SKM-1 (cell line): ENCODE data around the gene KMT2A.
A peak's percentile ranks its signal among the peaks of the same experiment; 100 is the strongest.
"Not testable (repeated sequence)": the region's sequence is repeated elsewhere in the genome, so short reads cannot be mapped to it uniquely, and the experiment has no call there.

Experiments
- DNase-seq: peaks from one replicate; lab custom pipeline; 2025; ENCODE audit not compliant: unreplicated experiment; lab: John Stamatoyannopoulos, UW

The KMT2A gene

DNA sequence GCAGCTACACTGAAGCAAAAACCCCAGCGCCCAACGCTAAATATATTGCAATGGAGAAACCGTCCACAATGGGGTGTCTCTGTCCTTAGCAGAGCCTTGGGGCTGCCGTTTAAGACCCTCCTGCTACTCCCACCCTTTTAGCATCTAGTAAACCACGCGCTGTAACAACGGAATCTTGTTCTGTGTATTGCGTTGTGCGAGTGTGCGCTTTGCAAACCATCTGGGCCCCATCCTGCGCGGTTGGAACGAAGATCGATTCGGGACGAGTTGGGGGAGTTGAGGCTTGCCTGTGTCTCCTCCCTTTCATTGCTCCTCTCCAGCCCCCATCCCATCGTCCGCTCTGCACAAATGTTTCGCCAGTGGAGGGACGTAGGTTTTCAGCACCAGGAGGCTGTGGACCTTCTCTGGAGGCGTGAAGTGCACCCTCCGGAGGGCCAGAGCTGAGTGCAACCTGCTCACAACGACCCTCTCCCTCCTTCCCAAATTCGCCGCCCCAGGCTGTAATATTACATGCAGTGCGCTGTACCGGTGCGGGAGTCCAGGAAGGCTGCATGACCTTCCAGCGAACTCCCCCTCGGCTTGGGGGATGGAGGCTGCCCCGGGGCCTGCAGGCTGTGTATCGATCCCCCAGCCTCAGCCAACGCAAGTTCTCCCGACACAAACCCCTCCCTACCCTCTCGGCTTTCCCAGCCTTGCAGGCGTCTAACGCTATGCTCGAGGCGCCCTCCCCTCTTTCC is 1.6 kb upstream of the KMT2A start:
- no peak for DNase-seq

DNA sequence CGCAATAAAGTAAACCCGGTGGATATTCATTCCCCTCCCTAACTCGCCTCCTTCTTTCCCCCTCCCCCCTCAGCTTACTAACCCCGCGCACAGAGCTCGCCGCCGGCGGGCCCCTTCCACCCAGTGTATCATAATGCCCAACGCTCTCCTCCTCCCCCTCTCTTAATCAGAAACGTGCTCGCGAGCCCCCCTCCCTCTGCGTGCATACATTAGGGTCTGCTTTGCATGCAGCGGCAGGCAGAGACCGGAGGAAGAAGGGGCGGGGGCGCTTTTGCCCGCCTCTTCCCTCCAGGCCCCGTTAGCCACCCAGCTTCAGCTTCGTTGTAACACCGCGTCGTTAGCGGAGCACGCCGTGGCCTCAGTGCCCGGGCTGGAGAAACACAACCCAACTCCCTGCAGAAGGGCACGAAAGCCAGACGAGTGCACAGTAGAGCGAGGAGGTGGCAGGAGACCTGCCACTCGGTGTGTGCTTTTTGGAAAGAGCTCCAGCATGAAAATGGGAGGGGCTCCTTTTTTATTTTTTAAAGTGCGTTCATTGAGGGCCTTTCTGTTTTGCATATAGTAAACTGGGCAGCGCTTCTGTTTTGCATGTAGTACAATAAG is 901 bp upstream of the KMT2A start:
- peak; percentile 70 for DNase-seq

DNA sequence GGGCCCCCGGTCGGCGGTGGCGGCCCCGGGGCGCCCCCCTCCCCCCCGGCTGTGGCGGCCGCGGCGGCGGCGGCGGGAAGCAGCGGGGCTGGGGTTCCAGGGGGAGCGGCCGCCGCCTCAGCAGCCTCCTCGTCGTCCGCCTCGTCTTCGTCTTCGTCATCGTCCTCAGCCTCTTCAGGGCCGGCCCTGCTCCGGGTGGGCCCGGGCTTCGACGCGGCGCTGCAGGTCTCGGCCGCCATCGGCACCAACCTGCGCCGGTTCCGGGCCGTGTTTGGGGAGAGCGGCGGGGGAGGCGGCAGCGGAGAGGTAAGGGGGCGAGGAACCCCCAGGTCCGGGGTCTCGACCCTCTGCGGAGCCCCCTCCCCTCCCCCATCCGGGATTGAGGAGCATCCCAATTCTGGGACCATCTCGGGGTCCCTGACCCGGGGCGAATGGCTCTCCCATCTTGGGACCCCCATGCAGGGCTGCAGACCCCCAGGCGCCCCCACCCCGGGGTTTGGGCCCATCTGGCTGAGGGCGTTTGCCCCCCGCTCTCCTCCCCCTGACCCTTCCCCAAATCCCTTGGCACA is 431 bp downstream of the KMT2A start:
- DNase-seq = no peak

DNA sequence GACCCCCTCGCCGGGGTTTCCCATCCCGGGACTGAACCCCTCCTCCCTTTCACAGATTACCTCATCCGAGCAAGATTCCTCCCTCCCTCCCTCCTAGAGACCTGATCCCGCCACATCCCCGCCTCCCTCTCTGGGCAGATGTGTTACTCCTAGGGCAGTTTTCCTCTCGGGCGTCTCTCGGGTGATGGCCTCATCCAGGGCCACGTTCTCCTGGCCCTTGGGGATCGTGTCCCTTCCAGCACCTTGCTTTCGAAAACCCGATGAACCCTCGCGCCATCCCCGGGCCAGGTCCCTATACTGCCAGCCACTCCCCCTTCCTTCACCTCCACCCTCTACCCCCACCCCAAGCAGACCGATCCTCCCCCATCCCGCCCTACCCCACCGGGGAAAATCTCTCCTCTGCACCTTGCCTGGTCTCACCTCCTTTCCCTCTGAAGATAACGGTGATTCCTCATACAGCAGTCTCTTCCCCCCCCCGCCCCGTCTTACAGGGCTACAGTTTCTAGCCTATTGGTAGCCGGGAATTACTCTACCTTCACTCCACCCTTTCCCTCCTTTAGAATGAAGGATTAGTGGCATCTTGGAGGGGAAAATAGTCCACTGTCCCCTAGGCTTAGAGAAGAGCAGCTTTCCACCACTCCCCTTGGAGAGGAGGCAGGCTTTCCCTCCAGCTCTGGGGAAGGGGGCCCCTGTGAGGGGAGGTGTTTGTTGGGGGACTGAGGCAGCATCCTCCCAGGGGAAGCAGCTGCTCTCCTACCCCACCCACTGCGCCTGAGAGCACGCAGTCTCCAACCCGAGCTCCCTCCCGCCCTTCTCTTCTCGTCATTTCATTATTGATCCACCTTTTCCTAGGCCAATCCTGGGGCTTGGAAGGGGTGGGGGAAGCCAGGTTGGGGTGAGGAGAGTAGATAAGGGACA is 1.2 kb downstream of the KMT2A start:
- DNase-seq = no peak

DNA sequence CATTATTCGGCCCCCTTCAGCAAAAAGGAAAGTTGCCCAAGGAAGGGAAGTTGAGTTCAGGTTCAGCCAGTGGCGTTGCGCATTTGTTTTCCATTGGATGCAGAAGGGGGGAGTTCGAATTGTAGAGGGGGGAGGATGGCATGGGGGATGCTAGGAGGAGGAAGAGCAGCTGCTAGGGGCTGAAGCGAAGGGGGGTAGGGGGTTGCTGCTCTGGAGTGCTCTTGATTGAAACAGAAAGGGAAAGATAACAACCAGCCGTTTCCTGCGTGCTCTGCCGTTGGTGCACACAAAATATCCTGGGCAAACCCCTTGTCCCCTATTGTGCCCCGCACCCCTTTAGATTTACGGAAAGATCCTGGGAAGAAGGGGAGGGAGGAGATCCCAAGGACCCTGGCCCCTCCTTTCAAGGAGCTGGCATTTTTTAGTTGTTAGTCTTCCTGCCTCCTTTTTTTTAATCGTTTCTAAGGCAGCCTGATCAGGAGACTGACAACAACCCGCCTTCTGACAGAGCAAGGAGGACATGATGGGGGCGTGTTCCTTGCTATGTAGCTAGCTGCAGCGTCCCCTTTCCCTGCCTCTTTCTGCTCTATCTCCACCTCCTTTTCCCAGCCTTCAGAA is 2.1 kb downstream of the KMT2A start:
- no peak for DNase-seq

DNA sequence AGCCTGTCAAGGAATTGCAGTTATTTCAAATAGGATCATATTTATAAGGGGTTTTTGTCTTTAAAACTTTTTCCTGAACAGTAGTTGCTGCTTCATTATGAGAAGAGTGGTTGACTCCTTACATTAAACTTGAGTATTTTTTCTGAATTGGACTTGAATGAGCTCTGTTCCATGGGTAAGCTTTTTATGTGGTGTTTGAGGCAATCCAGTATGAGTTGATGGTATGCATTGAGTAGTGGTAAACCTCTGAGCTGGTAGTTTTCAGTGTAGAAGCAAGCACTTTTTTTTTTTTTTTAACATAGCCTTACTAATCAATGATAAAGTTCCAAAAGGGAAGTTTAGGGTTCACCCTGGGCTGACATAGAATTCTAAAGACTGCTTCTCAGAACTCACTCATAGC is 3.4 kb downstream of the KMT2A start:
- DNase-seq = no peak

DNA sequence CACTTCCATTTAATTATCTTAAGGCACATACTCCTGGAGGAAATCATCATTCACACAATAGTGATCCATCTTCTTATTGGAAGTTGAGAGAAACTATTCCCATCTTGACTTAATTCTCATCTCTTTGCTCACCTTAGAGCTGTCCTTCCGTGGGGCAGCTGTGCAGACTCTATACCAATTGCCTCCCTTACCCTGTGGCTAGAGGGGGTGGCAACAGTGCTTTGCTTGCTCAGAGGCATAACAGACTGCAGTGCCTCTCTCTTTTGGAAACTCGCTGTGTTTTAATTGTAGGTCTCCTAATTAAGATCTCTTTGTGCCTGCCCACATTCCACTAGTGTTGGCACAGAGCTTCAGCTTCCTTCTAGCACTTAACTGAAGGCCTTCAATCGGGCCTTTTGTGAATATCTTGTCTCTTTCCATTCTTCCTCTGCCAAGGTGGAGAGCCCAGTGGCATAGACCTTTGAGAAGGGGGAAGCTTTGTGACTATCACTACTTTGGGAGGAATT is 5.5 kb downstream of the KMT2A start:
- no peak for DNase-seq

DNA sequence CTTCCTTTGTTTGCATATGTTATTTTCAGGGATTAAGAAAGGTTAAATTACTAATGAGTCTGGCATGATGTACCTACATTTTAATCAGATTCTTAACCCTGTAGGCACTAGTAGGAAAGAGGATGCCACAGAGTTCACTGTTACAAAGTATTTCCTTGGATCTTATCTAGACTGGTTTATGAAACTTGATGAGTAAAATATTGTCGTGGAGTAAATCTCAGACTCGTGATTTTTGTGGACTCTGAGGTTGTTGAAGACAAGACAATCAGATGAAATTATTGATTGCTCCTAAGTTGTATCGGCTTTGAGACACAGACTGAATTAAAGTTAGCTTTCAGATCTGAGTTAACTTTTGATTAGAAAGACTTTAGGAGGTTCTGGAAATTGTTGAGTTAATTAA is 6.0 kb downstream of the KMT2A start:
- no peak for DNase-seq

DNA sequence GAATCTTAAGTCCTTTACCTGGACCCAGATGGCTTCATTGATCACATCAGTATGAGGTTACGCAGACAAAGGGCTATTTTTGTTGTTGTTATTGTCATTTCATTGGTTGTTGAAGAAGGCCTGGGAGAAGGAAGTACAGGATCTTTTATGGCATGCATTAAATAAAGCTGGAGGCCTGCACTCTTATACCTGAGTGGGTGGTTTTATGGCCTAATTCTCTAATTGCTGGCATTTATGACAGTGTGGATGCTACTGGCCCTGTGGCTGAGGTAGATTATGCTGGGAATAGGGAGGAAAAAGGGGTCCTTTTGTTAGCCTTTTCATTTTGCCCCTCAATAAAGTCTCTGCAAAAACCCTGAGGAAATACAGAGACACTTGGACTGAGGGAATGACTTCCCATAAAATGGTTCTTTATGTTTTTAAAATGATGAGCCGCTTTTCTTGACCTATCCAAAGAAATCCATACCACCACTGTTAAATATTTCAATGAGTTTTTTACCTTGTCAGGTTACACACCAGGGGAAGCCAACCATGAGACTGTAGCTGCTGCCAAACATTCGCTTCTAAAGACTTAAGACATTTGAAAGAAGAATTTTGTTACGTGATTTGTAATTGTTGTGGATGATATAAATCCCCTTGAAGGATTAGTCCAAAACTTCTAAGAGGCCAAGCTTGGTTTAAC is 6.8 kb downstream of the KMT2A start:
- no peak for DNase-seq

DNA sequence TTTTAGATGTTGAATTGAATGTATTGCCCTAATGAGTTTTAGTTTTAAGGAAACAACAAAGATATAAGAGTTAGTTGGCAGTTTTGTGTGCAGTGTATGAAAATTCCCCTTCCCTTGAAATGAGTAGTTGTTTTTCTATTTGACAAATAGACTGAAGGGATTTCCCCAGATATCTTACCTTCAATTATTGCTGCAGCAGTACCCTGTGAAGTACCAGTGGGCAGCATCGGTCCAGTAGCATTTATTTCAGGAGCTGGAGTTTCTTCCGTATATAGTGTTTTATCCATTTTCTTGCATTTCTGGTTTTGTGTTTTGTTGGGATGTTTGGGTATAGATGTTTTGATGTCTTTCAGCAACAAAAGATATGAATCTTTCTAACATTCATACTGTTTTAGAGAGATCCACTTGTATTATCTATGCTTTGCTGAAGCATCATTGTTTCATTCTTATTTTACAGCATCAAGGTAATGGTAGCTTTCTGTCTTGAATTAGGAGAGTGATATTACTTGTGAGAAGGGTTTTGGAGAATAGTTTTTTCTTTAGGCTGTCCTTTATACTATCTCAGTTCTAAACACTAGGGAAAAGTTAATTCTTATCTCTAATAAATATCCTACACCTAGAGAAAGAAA is 7.4 kb downstream of the KMT2A start:
- DNase-seq = no peak

DNA sequence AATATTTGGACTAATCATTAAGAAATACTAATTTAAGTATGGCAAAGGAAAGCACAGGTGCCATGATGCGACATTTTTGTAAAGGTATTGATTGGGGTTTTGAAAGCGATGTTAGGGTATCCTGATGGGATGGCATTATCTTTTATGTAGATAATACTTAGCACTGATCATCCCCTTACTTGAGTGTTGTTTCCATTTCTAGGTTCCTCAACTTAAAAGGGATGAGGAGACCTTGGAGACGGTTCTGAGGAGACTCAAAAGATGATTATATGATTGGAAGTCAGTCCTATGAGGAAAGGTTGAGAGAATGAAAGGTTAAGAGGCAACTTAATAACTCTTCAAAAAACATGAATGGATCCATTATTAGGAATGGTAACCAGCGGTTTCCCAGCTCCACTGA is 11.1 kb downstream of the KMT2A start:
- DNase-seq = no peak

DNA sequence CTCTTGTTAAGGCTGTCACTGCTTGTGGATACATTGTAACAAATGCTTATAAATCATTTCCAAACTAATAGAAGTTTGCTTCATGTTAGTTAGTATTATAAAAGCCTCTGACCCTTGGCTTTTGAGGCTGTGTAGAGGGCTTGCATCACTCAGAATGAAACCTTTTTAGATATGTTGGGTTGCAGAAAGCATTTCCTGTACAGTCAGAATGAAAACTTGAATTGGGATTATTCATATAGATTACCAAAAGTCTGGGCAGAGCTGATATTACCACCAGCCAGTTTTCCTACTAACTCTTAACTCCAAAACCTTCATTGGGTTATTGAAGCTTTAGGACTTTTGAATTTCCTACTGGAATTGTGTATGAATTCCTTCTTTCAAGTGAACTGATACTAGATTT is 12.0 kb downstream of the KMT2A start:
- no peak for DNase-seq

DNA sequence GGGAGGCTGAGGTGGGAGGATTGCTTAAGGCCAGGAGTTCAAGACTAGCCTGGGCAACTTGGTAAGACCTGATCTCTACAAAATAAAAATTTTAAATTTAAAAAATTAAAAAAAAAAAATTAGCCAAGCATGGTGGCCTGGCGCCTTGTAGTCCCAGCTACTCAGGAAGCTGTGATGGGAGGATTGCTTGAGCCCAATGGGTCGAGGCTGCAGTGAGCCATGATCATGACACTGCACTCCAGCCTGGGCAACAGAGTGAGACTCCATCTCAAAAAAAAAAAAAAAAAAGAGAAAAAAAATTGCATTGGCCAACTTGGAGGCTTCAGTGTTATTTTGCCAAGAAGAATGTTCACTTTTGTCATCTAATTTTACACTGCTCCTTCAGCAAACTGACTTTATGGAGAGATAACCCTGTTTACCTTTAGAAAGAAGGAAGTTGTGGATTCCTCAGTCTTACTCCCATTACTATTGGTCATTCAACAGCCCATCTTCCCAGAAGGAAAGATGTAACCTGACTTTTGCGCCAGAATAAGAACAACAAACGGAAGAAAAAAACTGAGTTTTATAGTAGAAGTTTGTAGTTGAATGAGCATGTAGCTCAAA is 13.1 kb downstream of the KMT2A start:
- DNase-seq = no peak

DNA sequence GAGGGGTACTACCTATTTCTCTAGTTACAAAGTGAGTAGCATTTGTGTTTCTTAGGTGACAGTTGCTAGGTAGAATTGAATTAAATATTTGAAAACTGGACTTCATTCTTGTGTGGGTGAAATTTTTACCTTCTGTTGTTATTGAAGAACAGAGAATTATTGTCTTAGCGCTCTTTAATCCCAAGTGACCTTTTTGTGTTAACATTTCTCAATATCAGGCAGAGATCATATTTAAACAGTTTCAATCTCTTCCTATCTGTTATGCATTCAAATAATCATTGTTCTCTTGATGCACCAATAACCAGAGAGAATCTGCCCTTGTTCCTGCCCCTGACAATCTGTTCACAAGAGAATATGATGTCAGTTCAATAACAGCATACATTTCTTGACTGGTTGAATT is 14.2 kb downstream of the KMT2A start:
- no peak for DNase-seq

DNA sequence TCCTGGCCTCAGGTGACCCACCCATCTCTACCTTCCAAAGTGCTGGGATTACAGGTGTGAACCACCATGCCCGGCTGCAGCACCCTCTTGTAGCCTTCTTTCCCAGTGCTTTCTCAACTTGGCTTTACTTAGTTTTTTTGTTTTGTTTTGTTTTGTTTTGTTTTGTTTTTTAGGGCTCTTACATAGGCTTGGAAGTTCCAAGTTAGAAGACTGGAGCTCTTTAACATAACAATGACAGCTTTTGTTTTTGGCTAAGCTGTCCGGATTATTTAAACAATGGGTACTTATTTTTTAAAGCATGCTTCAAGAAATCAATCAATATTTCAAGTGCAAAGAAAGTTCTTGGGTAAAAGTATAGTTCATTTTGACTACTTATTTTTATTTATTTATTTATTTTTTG is 25.9 kb downstream of the KMT2A start:
- DNase-seq = no peak

DNA sequence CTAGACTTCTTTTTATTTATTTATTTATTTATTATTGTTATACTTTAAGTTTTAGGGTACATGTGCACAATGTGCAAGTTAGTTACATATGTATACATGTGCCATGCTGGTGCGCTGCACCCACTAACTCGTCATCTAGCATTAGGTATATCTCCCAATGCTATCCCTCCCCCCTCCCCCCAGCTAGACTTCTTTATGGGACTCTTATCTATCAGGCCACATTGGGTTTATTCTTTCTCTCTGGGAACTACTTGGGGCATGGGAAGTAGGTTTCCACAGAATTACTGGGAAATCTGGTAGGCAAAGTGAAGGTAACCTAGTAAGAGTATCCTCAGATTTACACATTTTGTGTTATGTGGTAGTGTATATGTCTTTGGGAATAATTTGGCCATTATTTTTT is 32.7 kb downstream of the KMT2A start:
- DNase-seq = not testable (repeated sequence)

DNA sequence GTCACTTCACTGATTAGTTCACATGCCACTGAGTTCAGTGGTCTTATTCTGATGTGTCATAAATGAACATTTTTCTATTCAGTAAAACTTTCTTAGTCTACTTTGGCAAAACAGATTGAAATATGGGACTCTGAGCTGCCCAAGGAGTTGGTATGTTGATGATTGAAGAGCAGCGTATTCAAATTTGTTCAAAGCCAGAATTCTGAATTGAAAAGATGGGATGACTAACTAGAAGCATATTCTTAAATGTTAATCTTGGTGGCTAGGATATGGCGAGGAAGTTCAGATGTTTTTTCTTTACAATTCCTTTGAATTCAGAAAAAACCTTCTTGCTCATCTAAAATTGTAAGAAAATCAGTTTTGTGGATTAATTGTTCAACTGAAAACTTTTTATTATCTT is 34.7 kb downstream of the KMT2A start:
- no peak for DNase-seq

DNA sequence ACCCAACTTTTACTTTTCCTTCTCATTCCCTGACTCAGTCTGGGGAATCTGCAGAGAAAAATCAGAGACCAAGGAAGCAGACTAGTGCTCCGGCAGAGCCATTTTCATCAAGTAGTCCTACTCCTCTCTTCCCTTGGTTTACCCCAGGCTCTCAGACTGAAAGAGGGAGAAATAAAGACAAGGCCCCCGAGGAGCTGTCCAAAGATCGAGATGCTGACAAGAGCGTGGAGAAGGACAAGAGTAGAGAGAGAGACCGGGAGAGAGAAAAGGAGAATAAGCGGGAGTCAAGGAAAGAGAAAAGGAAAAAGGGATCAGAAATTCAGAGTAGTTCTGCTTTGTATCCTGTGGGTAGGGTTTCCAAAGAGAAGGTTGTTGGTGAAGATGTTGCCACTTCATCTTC is 37.2 kb downstream of the KMT2A start:
- no peak for DNase-seq

DNA sequence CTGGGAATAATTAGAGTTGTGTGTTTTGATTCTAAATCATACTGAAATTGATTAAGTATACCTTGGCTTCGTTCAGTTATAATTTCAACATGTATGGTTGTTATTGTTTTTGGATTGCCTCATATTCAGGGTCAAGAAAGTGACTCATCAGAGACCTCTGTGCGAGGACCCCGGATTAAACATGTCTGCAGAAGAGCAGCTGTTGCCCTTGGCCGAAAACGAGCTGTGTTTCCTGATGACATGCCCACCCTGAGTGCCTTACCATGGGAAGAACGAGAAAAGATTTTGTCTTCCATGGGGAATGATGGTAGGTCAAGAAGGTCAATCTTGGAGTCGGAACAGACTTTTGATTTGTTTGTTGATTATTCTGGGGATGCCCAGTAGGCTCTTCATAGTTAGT is 40.4 kb downstream of the KMT2A start:
- no peak for DNase-seq

DNA sequence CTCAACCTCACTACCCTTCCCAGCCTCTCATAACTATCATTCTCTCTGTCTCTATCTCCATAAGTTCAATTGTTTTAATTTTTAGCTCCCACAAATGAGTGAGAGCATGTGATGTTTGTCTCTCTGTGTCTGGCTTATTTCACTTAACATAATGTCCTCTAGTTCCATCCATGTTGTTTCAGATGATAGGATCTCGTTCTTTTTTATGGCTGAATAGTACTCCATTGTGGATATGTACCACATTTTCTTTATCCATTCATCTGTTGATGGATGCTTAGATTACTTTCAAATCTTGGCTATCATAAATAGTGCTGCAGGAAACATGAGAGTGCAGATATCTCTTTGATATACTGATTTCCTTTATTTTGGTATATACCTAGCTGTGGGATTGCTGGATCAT is 44.9 kb downstream of the KMT2A start:
- not testable (repeated sequence) for DNase-seq
